Activated gamma-delta T cell treated with Interleukin-2 at 50 U/mL for 16 hours (primary cell): Measurements from ENCODE around the gene GGT1.
"Not testable (repeated sequence)": the region's sequence is repeated elsewhere in the genome, so short reads cannot be mapped to it uniquely, and the experiment has no call there.

Experiments
- DNase-seq: peaks from one replicate; pipeline ENCODE4 v3.0.0-alpha.2; 2020

Gene GGT1

DNA sequence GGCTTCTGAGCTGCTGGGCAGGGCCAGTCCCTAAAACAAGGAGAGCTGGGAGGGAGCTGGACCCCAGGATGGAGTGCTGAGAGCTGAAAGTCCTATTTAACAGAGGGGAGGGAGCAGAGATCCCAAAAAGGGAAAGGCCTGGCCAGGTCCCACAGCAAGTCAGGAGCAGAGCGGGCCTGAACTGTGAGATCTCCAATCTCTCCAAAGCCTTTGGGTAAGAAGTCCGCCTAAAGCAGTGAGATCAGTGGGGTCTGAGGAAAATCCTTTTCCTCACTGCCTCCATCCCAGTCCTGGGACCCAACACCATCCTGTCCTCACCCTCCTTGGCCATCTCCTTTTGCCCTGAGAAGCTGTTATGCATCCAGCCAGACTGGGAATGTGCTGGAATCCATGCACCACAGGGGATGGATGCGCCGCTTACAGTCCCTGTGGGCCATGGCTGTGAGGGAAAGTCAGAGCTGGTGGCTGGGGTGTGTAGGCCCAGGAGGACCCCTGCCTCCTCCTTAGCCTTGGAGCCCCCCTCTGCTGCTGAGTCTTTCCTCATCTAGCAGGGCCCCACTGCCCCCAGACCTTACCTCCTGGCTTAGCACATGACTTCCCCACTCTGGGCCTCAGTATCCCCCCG lies 18.7 kb upstream of the GGT1 start:
- no peak for DNase-seq

DNA sequence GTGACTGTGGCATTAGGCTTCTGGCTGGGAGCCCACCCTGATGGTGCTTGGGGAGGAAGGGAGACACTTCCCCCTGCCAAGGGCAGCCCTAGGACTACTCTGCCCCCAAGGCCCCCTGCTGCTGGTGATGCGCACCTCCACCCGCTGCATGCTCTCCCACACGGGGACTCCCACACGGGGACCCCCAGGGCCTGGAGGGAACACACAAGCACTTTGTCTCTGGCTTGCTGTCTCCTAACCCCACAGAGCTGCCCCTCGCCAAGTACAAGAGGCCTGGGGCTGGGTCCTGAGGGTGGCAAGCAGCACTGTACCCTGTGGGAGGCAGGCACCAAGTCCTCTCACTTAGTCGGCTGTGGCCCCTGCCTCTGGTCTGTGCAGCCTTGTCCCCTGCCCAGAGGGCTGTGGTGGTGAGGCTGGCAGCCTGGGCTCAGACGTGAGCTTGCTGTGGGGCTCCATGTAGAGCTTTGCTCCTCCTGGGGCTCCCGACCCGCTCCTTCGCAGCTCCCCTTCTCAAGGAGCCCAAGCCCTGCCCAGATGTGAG lies 18.1 kb upstream of the GGT1 start:
- no peak for DNase-seq

- DNase-seq: no peak
These were observed 17.5 kb upstream of the GGT1 start for GRCh38 chr22:24585461-24585860.

DNA sequence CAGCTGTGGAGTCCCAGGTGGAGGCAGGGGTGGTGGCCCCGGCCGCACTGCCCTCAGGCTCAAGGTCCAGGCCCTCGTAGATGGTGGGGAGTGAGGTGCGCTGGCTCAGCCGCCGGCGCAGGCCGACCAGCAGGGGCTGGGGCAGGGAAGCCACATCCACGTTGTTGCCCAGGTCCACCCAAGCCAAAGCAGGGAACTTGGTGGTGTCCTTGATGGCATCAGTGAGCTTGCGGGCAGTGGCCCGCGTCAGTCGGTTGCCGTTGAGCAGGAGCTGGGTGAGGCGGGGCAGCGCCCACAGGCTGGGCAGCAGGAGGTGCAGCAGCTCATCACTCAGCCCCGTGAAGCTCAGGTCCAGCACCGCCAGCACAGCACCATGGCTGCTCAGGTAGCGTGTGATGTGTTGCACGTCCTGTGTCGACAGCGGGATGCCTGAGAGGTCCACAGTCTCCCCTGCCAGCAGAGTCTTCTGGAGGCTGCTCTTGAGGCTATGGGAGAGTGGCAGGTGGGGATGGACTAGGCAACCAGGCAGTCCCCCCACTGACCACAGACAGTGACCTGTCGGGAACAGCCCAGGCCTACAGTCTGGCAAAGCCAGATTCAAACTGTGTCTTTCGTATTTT lies 17.0 kb upstream of the GGT1 start:
- DNase-seq: no peak

DNA sequence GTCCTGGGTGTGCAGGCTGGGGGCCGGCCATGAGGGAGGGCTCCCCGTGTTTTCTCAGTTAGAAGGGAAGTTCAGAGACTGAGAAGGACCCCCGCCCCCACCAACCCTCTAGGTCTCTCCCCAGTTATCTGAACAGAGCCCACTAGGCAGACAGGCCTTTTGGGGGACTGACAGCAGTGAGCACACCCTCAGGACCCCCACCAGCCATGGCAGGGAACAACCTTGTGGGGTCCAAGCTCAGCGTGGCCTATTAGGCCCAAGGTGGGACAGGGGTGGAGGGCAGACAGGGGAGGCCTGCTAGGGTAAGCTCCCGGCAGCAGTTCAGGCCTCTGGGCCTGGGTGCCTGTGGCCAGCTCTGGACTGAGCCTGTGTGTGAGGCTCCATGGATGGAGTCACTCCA lies 15.7 kb upstream of the GGT1 start:
- DNase-seq: no peak

DNA sequence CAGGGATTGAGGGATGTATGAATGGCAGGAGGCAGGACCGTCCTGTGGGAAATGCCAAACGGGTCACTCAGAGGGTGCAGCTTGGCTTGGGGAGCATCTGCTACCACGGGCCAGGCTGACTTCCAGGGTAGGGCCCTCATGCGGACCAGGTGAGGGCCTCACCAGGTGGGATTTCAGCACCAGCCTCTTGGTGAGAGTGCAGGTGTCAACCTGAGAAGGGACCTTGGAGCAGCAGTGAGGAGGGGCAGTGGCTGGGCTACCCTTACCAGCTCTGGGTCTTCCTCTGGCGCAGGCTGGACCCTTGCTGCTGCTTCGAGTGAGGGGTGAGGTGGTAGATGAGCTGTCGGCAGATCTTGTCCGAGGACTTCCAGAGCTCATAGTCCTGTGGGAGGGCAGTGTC lies 15.0 kb upstream of the GGT1 start:
- no peak for DNase-seq

DNA sequence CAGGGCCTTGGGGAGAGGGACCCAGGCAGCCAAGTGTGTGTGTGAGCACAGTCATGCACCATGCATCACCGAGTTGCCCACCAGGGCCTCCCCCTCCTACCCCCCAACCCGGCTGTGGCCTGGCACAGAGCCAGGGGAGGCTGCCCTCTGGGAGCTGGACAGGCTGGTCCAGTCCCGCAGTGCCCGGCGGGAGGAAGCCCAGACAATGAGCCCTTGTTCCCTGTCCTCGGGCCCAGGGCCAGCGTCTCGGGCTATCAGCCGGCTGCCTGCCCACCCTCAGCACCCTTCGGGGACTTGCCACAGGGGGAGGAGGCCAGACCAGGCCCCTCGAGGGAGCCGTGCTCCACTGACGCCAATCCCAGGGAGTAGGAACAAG lies 14.6 kb upstream of the GGT1 start:
- DNase-seq: no peak

DNA sequence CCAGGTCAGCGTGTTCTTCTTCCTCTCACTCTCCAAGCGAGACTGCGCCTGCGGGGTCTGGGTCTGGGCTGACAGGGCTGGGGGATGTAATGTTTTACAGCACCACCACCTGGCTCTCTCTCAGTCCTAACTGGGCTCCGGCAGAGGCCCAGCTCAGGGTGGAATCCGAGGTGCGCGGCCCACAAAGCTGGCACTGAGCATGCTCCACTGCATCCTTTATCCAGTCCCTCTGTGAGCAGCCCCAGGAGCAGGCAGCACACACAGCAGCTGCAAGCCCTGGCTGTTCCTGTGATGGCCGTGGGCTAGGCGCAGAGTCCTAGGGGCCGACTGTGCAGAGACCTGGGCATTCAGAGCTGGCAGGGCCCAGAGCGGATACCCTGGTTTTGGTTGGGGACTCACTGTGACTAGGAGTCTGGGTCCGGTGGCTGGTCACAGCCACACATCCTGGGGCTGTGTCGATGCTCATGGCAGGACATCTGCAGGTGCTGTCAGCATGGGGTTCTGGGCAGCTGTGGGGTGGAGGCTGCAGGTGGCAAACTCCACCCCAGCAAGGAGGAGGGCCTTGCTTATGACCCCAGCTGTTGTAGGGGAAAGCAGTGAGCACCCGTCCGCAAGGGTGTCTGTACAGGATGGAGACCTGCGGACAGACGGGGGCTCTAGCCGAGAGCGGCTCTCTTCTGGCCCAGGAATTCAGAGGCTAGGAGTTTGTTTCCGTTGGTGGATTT lies 14.1 kb upstream of the GGT1 start:
- DNase-seq: no peak

- no peak for DNase-seq
These were observed 13.4 kb upstream of the GGT1 start for GRCh38 chr22:24589518-24590030.

DNA sequence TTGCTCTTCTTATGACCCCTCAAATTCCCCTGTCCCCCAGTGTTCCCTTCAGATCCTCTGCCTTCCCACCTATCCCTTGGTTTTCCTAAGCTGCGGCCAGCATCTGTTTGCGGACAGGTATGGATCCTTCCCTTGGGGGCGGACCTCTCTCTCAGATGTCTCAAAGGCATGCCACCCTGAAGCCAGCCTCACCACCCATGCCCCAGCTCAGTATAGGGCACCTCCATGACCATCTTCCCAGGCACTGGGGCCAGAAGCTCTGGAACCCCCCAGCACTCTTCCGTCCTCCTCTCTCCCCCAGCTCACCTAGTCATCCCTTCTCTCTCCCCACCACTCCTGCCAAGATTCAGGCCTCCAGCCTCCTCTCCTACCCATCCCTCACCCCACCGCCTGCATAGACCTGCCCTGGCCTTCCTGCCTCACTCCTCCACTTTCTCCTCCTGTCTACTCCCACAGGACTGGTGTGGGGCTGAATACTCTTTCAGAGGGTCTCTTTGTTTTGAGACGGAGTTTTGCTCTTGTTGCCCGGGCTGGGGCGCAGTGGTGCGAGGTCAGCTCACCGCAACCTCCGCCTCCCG lies 12.3 kb upstream of the GGT1 start:
- DNase-seq: no peak

GRCh38 chr22:24591286-24591830 lies 11.6 kb upstream of the GGT1 start:
- DNase-seq: no peak

DNA sequence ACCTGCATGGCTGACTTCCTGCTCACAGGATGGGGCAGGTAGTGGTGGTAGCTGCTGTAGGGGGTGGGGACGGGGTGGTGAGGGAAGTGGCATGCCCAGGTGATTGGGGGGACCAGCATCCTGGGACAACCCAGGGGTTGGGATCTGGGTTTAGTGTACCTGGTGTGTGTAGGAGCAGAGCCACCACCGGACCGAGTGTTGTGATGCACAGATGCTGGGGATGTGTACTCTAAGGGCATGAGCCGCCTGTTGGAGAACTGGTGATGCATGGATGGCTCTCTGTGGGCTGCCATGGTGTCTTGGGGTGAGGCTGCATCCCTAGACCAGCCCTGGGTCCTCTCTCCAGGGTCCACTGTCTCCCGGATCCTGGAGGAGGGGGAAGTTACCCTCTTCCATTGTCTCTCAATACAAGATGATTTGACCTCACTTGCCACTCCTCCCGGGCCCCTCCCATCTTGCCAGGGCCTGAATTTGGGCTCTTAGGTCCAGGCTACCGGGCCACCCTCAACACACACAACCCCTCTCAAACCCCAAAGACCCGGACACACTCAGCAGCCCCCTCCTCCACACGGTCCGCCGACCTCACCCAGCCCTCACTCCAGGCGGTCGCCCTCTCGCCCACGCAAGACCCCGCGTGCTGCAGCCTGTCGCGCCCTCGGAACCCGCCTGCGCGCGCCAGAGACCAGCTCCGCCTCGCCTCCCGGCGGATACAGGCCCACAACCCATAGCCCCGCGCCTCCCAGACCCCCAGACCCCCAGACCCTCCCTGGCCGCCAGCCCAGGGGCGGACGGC lies 10.7 kb upstream of the GGT1 start:
- DNase-seq: no peak

GRCh38 chr22:24592851-24593558 lies 10.0 kb upstream of the GGT1 start, which contains the start of gene LRRC75B:
TSS of gene LRRC75B (minus strand) at chr22:24593073. CDS start at chr22:24593039, 34 bp downstream.
- DNase-seq: no peak

GRCh38 chr22:24593559-24593835 lies 9.5 kb upstream of the GGT1 start:
- DNase-seq: not testable (repeated sequence)

DNA sequence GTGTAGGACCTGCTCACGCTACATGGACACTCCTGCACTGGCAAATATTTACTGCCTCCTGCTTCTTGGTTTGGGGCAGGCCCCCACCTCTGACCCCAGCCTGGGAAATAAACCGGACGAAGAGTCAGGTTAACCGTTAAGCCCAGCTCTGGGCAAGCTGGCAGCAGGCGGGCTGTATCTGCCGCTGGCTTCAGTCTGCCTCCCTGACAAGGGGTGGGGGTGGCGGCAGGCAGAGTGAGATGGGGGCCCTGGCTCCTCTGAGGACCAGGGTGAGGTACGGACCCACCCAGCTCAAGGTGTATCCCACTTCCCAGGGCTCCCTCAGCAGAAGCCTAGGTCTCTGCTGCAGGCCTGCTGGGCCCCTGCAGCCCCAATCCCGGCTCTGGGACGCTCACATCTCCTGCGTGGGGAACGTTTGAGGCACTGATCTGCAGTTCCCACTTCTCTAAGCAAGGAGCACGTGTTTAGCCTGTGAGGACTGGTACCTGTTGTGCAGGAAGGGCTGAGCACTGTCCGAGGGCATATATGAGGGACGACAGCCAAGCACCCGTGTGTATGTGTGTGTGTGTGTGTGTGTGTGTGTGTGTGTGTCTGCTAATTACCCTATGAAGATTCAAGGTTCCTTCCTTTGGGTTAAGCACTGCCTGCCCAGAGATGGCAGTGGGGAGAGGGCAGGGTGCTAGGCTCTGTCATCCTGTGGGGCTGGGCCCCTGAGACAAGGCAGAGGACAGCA lies 9.0 kb upstream of the GGT1 start:
- DNase-seq: no peak

- DNase-seq: no peak
These were observed 8.3 kb upstream of the GGT1 start for GRCh38 chr22:24594569-24595120.

DNA sequence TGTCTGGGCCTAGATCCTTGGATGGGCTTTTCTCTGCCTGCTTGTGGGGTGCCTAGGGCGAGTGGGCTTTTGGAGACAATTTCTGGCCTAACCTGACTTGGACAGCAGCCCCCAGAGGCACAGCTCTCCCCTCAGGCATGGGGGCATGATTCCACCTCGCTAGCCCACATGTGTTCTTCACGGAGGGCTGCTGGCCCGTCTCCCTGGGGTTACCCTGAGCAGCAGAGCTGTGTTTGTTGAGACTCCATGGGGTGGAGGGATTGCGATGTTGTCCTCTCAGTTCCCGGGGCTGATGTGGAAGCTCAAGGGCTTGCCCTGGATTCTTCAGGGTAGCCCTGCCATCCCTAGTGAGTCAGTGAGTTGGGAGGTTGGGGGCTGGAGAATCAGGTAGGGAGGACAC lies 7.8 kb upstream of the GGT1 start:
- DNase-seq: no peak

GRCh38 chr22:24595863-24596262 lies 7.1 kb upstream of the GGT1 start:
- DNase-seq: no peak

- not testable (repeated sequence) for DNase-seq
These were observed 5.9 kb upstream of the GGT1 start for GRCh38 chr22:24597076-24597475.

DNA sequence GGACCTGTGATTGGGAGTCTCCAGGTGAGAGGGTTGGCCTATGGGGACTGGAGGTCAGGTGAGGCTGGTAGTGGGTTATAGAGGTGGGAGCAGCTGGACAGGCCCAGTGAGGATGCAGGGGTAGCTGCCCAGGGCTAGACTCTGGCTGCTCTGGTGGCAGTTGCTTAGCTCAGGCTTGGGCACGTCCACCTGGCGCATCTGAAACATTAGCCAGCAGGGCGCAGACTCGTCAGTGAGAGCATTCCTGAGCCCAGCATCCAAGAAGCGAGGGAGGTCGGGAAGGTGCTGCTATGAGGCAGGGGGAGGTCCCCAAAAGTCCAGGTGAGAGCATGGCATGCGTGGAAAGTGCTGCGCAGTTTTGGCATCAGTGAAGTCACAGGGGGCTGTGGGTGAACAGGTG lies 3.5 kb upstream of the GGT1 start:
- DNase-seq: no peak
